HepG2 (cell line): Measurements from ENCODE around the gene CSNK1D. TPM values are rescaled to one million over a fixed set of nuclear protein-coding genes. Genes with fewer than 3 reads are reported as not detected.

Experiments used
- ATF7 ChIP-seq, 2 experiments: fragments of 450-650 bp in 1 of 2; sonication (generic) in 1 of 2; formaldehyde crosslinking in 1 of 2; IDR thresholded peaks; 2 replicates each; pipeline versions ENCODE4 v1.4.0 to v1.6.1; 2016 to 2020; ENCODE audit warnings: antibody characterized with exemption in 1 of 2, mild to moderate bottlenecking in 1 of 2, missing genetic modification reagents in 1 of 2
- BRF2 ChIP-seq: sonication (generic); formaldehyde crosslinking; IDR thresholded peaks from 2 replicates; pipeline ENCODE4 v1.8.1; 2022; ENCODE audit warnings: mild to moderate bottlenecking, missing genetic modification reagents
- HNRNPH1 ChIP-seq: fragments of 200-400 bp; formaldehyde crosslinking; optimal IDR thresholded peaks from 2 replicates; pipeline ENCODE3; 2017; ENCODE audit warnings: mild to moderate bottlenecking, low read depth, low read length
- HNRNPK ChIP-seq: fragments of 200-400 bp; formaldehyde crosslinking; IDR thresholded peaks from 2 replicates; pipeline ENCODE4 v1.6.1; 2018; ENCODE audit warnings: low read length, low read depth, moderate library complexity, mild to moderate bottlenecking; ENCODE audit not compliant: poor library complexity, severe bottlenecking
- KAT2B ChIP-seq: fragments of 150-350 bp; IDR thresholded peaks from 2 replicates; pipeline ENCODE4 v1.6.1; 2014; ENCODE audit warnings: low read depth, low read length, borderline replicate concordance
- KAT7 ChIP-seq: IDR thresholded peaks from 2 replicates; pipeline ENCODE4 v1.6.1; 2018; ENCODE audit warnings: borderline replicate concordance, missing compliant biosample characterization
- MXD4 ChIP-seq: IDR thresholded peaks from 2 replicates; pipeline ENCODE4 v1.6.1; 2016; ENCODE audit warnings: mild to moderate bottlenecking, missing biosample characterization, missing genetic modification reagents
- NKX3-1 ChIP-seq: sonication (generic); formaldehyde crosslinking; IDR thresholded peaks from 2 replicates; pipeline ENCODE4 v1.5.0; 2020; ENCODE audit warnings: missing genetic modification reagents
- POLR2A ChIP-seq, 2 experiments: IDR thresholded peaks; 2 replicates each; pipeline ENCODE4 v1.6.1; 2011; ENCODE audit warnings: low read depth in 2 of 2, low read length in 2 of 2, mild to moderate bottlenecking in 1 of 2, moderate library complexity in 1 of 2; ENCODE audit not compliant: insufficient read depth in 1 of 2
- POLR2AphosphoS5 ChIP-seq: IDR thresholded peaks from 2 replicates; pipeline ENCODE4 v1.6.1; 2012; ENCODE audit warnings: low read depth, low read length
- RBM22 ChIP-seq: fragments of 200-400 bp; formaldehyde crosslinking; optimal IDR thresholded peaks from 2 replicates; pipeline ENCODE3; 2017; ENCODE audit warnings: mild to moderate bottlenecking, low read length, moderate library complexity
- SKI ChIP-seq: fragments of 450-650 bp; IDR thresholded peaks from one replicate; pipeline ENCODE4 v1.6.1; 2018; ENCODE audit warnings: mild to moderate bottlenecking; ENCODE audit not compliant: partially characterized antibody
- STAT5B ChIP-seq: sonication (generic); formaldehyde crosslinking; IDR thresholded peaks from 2 replicates; pipeline ENCODE4 v1.4.0; 2020; ENCODE audit warnings: missing genetic modification reagents
- TCF7 ChIP-seq: sonication (generic); IDR thresholded peaks from 2 replicates; pipeline ENCODE4 v1.6.1; 2016; ENCODE audit warnings: antibody characterized with exemption, low read depth
- ZFAT ChIP-seq: sonication (generic); formaldehyde crosslinking; conservative IDR thresholded peaks from 2 replicates; pipeline ENCODE4 v1.8.1; 2023; ENCODE audit warnings: missing genetic modification reagents, inconsistent platforms
- ZFP90 ChIP-seq: sonication (generic); formaldehyde crosslinking; IDR thresholded peaks from 2 replicates; pipeline ENCODE4 v1.8.0; 2022; ENCODE audit warnings: missing genetic modification reagents, mild to moderate bottlenecking, inconsistent platforms, borderline replicate concordance
- ZNF256 ChIP-seq: sonication (generic); formaldehyde crosslinking; conservative IDR thresholded peaks from 2 replicates; pipeline ENCODE4 v1.4.0; 2020; ENCODE audit warnings: missing genetic modification reagents
- ZNF329 ChIP-seq: sonication (generic); formaldehyde crosslinking; IDR thresholded peaks from 2 replicates; pipeline ENCODE4 v1.9.0; 2021; ENCODE audit warnings: low read depth, mild to moderate bottlenecking, missing genetic modification reagents
- ZNF414 ChIP-seq: sonication (generic); formaldehyde crosslinking; IDR thresholded peaks from 2 replicates; pipeline ENCODE4 v1.5.0; 2020; ENCODE audit warnings: missing genetic modification reagents
- ZNF549 ChIP-seq: sonication (generic); formaldehyde crosslinking; IDR thresholded peaks from 2 replicates; pipeline ENCODE4 v1.5.0; 2020; ENCODE audit warnings: missing genetic modification reagents
- polyA plus RNA-seq, 8 experiments: library from polyadenylated mRNA; depleted of rRNA in 3 of 8; stranded (reverse) in 7 of 8; unstranded in 1 of 8; fragments of >200 nt; fragmentation: Illumina TruSeq in 4 of 8; extraction: Trizol in 4 of 8; gene quantifications; 2 replicates each; pipeline versions ENCODE4 v1.2.1 to v1.2.3, GENCODE V29; 2011 to 2016; ENCODE audit warnings: low read depth in 4 of 8, missing spikeins in 1 of 8, mixed read lengths in 1 of 8; ENCODE audit not compliant: insufficient read depth in 1 of 8
- total RNA-seq, 5 experiments: library from RNA; depleted of rRNA; stranded (reverse); fragments of >200 nt; fragmentation: Illumina TruSeq; extraction: Trizol; gene quantifications; 2 replicates each; pipeline ENCODE4 v1.2.3, GENCODE V29; 2016; ENCODE audit warnings: low read depth in 1 of 5
- TF ChIP-seq, protein P1 (sequence below): sonication (generic); formaldehyde crosslinking; IDR thresholded peaks from 2 replicates; pipeline ENCODE4 v1.8.1; 2023; ENCODE audit warnings: mild to moderate bottlenecking, moderate library complexity, missing genetic modification reagents
- TF ChIP-seq, protein P2 (sequence below): sonication (generic); formaldehyde crosslinking; IDR thresholded peaks from 2 replicates; pipeline ENCODE4 v1.5.0; 2020; ENCODE audit warnings: mild to moderate bottlenecking, missing genetic modification reagents

Gene CSNK1D
- total and polyA plus RNA-seq, 2 of the 13 experiments (the other 11 are each of a cell fraction or from before 2014, with no cell fraction given), result 31.5 to 128 TPM

GRCh38 chr17:82267575-82268379 lies 5.7 kb downstream of the CSNK1D start (continued):
- TF ChIP-seq, protein P1, sequence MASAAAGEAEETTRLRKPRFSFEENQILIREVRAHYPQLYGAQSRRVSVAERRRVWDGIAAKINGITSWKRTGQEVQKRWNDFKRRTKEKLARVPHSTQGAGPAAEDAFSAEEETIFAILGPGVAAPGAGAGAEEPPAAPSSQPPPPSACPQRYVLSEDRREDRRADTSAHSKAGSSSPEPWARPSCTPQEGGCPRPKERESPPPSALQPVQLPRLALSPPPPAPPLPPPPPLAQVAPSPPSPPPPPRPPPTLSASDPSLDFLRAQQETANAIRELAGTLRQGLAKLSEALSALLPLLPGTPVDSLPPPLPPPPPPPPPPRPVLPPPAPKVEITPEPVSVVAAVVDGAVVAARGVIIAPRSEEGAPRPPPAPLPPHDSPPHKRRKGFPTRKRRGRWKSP (CRISPR knock-in tag), result peak; percentile 87
- TF ChIP-seq POLR2AphosphoS5 (no peak; the same call in 1 of the 2 replicates), HNRNPH1 (no peak), SKI (peak; percentile 94), BRF2 (CRISPR knock-in tag) (peak; percentile 74), ZNF549 (CRISPR knock-in tag) (no peak), ZFP90 (CRISPR knock-in tag) (peak; percentile 92; the same call in 1 of the 2 replicates), TCF7 (no peak), ZFAT (CRISPR knock-in tag) (no peak), ZNF329 (CRISPR knock-in tag) (no peak; the same call in 1 of the 2 replicates), ZNF256 (CRISPR knock-in tag) (0 out of 2 replicates have a peak, but pooled peaks have one; percentile 85), MXD4 (CRISPR knock-in tag) (peak; percentile 90), RBM22 (peak; percentile 57), ZNF414 (CRISPR knock-in tag) (peak; percentile 90), STAT5B (CRISPR knock-in tag) (no peak), POLR2A (IDR thresholded peaks at IDR 0.05; ENCODE audit: insufficient read depth in 1 of 2, low read depth in 2 of 2, low read length in 2 of 2) (peak in 1 of 2 experiments; percentile 44; a peak in 3 of 4 replicates), ATF7 (IDR thresholded peaks at IDR 0.05) (peak; percentile 89), ATF7 (CRISPR knock-in tag; IDR thresholded peaks at IDR 0.05) (peak; percentile 98), KAT7 (CRISPR knock-in tag) (peak; percentile 95), NKX3-1 (CRISPR knock-in tag) (peak; percentile 97), HNRNPK (no peak), KAT2B (no peak)
- TF ChIP-seq, protein P2, sequence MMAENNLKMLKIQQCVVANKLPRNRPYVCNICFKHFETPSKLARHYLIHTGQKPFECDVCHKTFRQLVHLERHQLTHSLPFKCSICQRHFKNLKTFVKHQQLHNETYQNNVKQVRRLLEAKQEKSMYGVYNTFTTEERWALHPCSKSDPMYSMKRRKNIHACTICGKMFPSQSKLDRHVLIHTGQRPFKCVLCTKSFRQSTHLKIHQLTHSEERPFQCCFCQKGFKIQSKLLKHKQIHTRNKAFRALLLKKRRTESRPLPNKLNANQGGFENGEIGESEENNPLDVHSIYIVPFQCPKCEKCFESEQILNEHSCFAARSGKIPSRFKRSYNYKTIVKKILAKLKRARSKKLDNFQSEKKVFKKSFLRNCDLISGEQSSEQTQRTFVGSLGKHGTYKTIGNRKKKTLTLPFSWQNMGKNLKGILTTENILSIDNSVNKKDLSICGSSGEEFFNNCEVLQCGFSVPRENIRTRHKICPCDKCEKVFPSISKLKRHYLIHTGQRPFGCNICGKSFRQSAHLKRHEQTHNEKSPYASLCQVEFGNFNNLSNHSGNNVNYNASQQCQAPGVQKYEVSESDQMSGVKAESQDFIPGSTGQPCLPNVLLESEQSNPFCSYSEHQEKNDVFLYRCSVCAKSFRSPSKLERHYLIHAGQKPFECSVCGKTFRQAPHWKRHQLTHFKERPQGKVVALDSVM, result no peak
